OCI-LY7 (cell line): Measurements from ENCODE around the gene PARD3B.

Experiments
- EZH2phosphoT487 ChIP-seq: fragments of 200-600 bp; sonication (generic); IDR thresholded peaks from 2 replicates; pipeline ENCODE4 v1.6.1; 2018; ENCODE audit warnings: low read depth, borderline replicate concordance, mild to moderate bottlenecking, mixed run types, antibody characterized with exemption, low read length, moderate library complexity, mixed read lengths
- TF ChIP-seq, protein P1 (sequence below): fragments of 200-600 bp; sonication (generic); conservative IDR thresholded peaks from 2 replicates; pipeline ENCODE4 v1.5.1; 2014; ENCODE audit warnings: mild to moderate bottlenecking, antibody characterized with exemption, low read length, moderate library complexity, mixed read lengths

DNA sequence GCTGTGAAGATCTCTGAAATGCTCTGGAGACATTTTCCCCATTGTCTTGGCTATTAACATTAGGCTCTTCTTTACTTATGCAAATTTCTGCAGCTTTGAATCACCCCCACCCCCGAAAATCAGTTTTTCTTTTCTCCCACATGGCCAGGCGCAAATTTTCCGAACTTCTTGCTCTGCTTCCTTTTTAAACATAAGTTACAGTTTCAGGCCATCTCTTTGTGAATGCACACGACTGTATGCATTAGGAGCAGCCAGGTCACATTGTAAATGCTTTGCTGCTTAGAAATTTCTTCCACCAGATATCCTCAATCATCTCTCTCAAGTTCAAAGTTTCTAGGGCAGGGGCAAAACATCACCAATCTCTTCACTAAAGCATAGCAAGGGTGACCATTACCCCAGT, 106.8 kb downstream of the PARD3B start:
- TF ChIP-seq, protein P1, sequence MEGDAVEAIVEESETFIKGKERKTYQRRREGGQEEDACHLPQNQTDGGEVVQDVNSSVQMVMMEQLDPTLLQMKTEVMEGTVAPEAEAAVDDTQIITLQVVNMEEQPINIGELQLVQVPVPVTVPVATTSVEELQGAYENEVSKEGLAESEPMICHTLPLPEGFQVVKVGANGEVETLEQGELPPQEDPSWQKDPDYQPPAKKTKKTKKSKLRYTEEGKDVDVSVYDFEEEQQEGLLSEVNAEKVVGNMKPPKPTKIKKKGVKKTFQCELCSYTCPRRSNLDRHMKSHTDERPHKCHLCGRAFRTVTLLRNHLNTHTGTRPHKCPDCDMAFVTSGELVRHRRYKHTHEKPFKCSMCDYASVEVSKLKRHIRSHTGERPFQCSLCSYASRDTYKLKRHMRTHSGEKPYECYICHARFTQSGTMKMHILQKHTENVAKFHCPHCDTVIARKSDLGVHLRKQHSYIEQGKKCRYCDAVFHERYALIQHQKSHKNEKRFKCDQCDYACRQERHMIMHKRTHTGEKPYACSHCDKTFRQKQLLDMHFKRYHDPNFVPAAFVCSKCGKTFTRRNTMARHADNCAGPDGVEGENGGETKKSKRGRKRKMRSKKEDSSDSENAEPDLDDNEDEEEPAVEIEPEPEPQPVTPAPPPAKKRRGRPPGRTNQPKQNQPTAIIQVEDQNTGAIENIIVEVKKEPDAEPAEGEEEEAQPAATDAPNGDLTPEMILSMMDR: no peak
- no peak for TF ChIP-seq EZH2phosphoT487
